Lower leg skin (tissue), 3 donors: ENCODE results near the gene USP17L19.
"Not testable (repeated sequence)": the region's sequence is repeated elsewhere in the genome, so short reads cannot be mapped to it uniquely, and the experiment has no call there.

Experiments used
- POLR2A ChIP-seq, 2 donors: fragments of 450-650 bp; IDR thresholded peaks; one replicate each; pipeline ENCODE4 v1.6.1; 2016 to 2017; ENCODE audit warnings: antibody characterized with exemption in 2 of 2, mild to moderate bottlenecking in 1 of 2, moderate library complexity in 1 of 2
- TF ChIP-seq, protein P1 (sequence below), 3 donors: fragments of 450-650 bp; IDR thresholded peaks; one replicate each; pipeline ENCODE4 v1.5.1; 2016; ENCODE audit warnings: antibody characterized with exemption in 3 of 3, mild to moderate bottlenecking in 3 of 3, moderate library complexity in 2 of 3

DNA sequence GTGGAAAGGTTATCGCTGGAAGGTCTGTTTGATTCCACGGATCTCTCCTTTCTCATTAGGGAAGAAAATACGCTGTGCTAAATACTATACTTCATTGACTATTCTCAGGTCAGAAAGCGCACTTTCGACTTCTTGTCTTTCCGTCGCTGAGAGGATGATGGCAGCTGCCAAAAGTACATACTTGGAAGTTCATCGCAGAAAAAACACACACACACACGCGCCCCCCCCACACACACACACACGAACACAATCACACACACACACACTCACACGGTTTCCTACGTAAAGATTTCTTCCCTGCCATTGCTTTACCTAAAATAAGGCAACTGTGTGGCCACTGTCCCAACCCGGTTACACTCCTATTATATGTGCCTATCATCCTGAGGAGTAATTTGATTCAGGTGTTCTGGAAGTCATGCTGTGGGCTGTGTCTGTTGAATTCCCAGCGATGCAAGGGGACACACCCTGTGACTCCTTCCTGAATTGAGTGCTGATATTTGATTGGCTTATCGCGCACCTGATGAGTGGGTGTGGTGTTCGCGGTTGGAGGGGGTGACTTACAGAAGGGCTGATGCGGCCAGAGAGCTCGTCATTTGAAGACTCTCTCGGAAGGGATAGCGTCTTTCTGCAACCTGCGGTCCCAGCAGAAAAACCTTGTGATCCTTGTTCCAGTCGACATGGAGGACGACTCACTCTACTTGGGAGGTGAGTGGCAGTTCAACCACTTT, 5.1 kb upstream of the USP17L19 start, which contains the start of gene USP17L18:
- TF ChIP-seq, protein P1, sequence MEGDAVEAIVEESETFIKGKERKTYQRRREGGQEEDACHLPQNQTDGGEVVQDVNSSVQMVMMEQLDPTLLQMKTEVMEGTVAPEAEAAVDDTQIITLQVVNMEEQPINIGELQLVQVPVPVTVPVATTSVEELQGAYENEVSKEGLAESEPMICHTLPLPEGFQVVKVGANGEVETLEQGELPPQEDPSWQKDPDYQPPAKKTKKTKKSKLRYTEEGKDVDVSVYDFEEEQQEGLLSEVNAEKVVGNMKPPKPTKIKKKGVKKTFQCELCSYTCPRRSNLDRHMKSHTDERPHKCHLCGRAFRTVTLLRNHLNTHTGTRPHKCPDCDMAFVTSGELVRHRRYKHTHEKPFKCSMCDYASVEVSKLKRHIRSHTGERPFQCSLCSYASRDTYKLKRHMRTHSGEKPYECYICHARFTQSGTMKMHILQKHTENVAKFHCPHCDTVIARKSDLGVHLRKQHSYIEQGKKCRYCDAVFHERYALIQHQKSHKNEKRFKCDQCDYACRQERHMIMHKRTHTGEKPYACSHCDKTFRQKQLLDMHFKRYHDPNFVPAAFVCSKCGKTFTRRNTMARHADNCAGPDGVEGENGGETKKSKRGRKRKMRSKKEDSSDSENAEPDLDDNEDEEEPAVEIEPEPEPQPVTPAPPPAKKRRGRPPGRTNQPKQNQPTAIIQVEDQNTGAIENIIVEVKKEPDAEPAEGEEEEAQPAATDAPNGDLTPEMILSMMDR (IDR thresholded peaks at IDR 0.05), result not testable (repeated sequence)
- not testable (repeated sequence) for TF ChIP-seq POLR2A (IDR thresholded peaks at IDR 0.05)
